ENCODE results near the gene TXNDC11. TPM values are rescaled to one million over a fixed set of nuclear protein-coding genes. Genes with fewer than 3 reads are reported as not detected.

The TXNDC11 gene
- total and polyA plus RNA-seq, 2 experiments from 2014 or later, result 24.5 to 25.9 TPM

GRCh38 chr16:11681556-11681955 is 61.1 kb downstream of the TXNDC11 start:
- Histone ChIP-seq H3K4me3 (no peak overlapping the region), H2AFZ (no peak overlapping the region), H3K9me3 (ENCODE audit: low read depth) (no peaks in the 10 kb centered on the region), H3K27me3 (replicated peaks; ENCODE audit: insufficient read depth) (no peaks in the 10 kb centered on the region), H3K4me2 (ENCODE audit: unreplicated experiment) (no peak overlapping the region), H3K79me2 (ENCODE audit: insufficient read depth) (peaks cover 28% of the 10 kb centered on the region), H3K9me2 (ENCODE audit: insufficient read depth) (no peaks in the 10 kb centered on the region), H4K20me1 (ENCODE audit: insufficient read depth) (peaks cover 11% of the 10 kb centered on the region; the same call in 1 of the 2 replicates), H3K27ac (no peak overlapping the region), H3K9ac (no peak overlapping the region), H3F3A (ENCODE audit: insufficient read depth) (peaks cover 44% of the 10 kb centered on the region), H3K4me1 (ENCODE audit: insufficient read depth) (peaks cover 26% of the 10 kb centered on the region), H3K36me3 (ENCODE audit: low read depth) (peaks cover 33% of the 10 kb centered on the region)
- no peak for DNase-seq
- in situ Hi-C loops (cut with MboI), result loop anchor here (25.0 kb wide), 1 partner anchor 719 kb away; no protein-coding TSS in a partner anchor
- WGBS, 2 experiments (ENCODE audit: low coverage in 1 of 2, low lambda C conversion rate in 2 of 2, missing lambda C conversion rate in 2 of 2), result 78% methylated on average over 2 of the region's 2 CpGs
- no peak for TF ChIP-seq EZH2 (IDR thresholded peaks at IDR 0.05; ENCODE audit: insufficient read depth, poor library complexity, severe bottlenecking)
- no peak for TF ChIP-seq EZH2phosphoT487 (IDR thresholded peaks at IDR 0.05; ENCODE audit: insufficient read depth, low read depth)

- no peak overlapping the region for H3K27ac ChIP-seq
- no peak overlapping the region for H3K9ac ChIP-seq
- no peak for TF ChIP-seq EZH2 (IDR thresholded peaks at IDR 0.05; ENCODE audit: insufficient read depth, poor library complexity, severe bottlenecking)
- peaks cover 39% of the 10 kb centered on the region for H3F3A ChIP-seq (ENCODE audit: insufficient read depth)
- WGBS, 2 experiments (ENCODE audit: low coverage in 1 of 2, low lambda C conversion rate in 2 of 2, missing lambda C conversion rate in 2 of 2), result 89 to 93% methylated on average over 12 of the region's 12 CpGs
- no peaks in the 10 kb centered on the region for H3K27me3 ChIP-seq (replicated peaks; ENCODE audit: insufficient read depth)
- H3K4me1 ChIP-seq (ENCODE audit: insufficient read depth), result peaks cover 15% of the 10 kb centered on the region
- no peak overlapping the region for H3K4me2 ChIP-seq (ENCODE audit: unreplicated experiment)
- no peak for DNase-seq
- no peaks in the 10 kb centered on the region for H3K9me2 ChIP-seq (ENCODE audit: insufficient read depth)
- H4K20me1 ChIP-seq (ENCODE audit: insufficient read depth), result peaks cover 11% of the 10 kb centered on the region; the same call in 1 of the 2 replicates
- H3K9me3 ChIP-seq (ENCODE audit: low read depth), result no peaks in the 10 kb centered on the region
- H3K4me3 ChIP-seq, result no peak overlapping the region
- H3K79me2 ChIP-seq (ENCODE audit: insufficient read depth), result peaks cover 28% of the 10 kb centered on the region
- H3K36me3 ChIP-seq (ENCODE audit: low read depth), result peaks cover 27% of the 10 kb centered on the region
- in situ Hi-C loops (cut with MboI), result loop anchor here (25.0 kb wide), 1 partner anchor 718 kb away; no protein-coding TSS in a partner anchor
- H2AFZ ChIP-seq, result no peak overlapping the region
Measured at GRCh38 chr16:11679941-11680911, 62.4 kb downstream of the TXNDC11 start.

GRCh38 chr16:11679250-11679649 is 63.4 kb downstream of the TXNDC11 start:
- Histone ChIP-seq H3K79me2 (ENCODE audit: insufficient read depth) (peaks cover 28% of the 10 kb centered on the region), H3K4me2 (ENCODE audit: unreplicated experiment) (no peak overlapping the region), H3K4me1 (ENCODE audit: insufficient read depth) (peaks cover 15% of the 10 kb centered on the region), H3K9me3 (ENCODE audit: low read depth) (no peaks in the 10 kb centered on the region), H3K27ac (no peak overlapping the region), H3K27me3 (replicated peaks; ENCODE audit: insufficient read depth) (no peaks in the 10 kb centered on the region), H3F3A (ENCODE audit: insufficient read depth) (peaks cover 33% of the 10 kb centered on the region), H2AFZ (no peak overlapping the region), H3K4me3 (no peak overlapping the region), H4K20me1 (ENCODE audit: insufficient read depth) (peaks cover 6% of the 10 kb centered on the region; the same call in 1 of the 2 replicates), H3K36me3 (ENCODE audit: low read depth) (peaks cover 17% of the 10 kb centered on the region), H3K9ac (no peak overlapping the region), H3K9me2 (ENCODE audit: insufficient read depth) (no peaks in the 10 kb centered on the region)
- no peak for TF ChIP-seq EZH2 (IDR thresholded peaks at IDR 0.05; ENCODE audit: insufficient read depth, poor library complexity, severe bottlenecking)
- no peak for TF ChIP-seq EZH2phosphoT487 (IDR thresholded peaks at IDR 0.05; ENCODE audit: insufficient read depth, low read depth)
- DNase-seq, result no peak
- in situ Hi-C loops (cut with MboI), result loop anchor here (25.0 kb wide), 1 partner anchor 717 kb away; no protein-coding TSS in a partner anchor
- 78 to 80% methylated on average over 13 of the region's 13 CpGs for WGBS, 2 experiments (ENCODE audit: low coverage in 1 of 2, low lambda C conversion rate in 2 of 2, missing lambda C conversion rate in 2 of 2)

GRCh38 chr16:11677959-11678881 is 64.4 kb downstream of the TXNDC11 start:
- Histone ChIP-seq H3K27ac (no peak overlapping the region), H3K4me2 (ENCODE audit: unreplicated experiment) (no peak overlapping the region), H3K9me2 (ENCODE audit: insufficient read depth) (no peaks in the 10 kb centered on the region), H3K27me3 (replicated peaks; ENCODE audit: insufficient read depth) (no peaks in the 10 kb centered on the region), H3K4me1 (ENCODE audit: insufficient read depth) (peaks cover 13% of the 10 kb centered on the region), H3F3A (ENCODE audit: insufficient read depth) (peaks cover 23% of the 10 kb centered on the region), H3K4me3 (no peak overlapping the region), H2AFZ (no peak overlapping the region), H3K79me2 (ENCODE audit: insufficient read depth) (peaks cover 28% of the 10 kb centered on the region), H3K9ac (no peak overlapping the region), H3K36me3 (ENCODE audit: low read depth) (peaks cover 8% of the 10 kb centered on the region), H4K20me1 (ENCODE audit: insufficient read depth) (peaks cover 5% of the 10 kb centered on the region; the same call in 1 of the 2 replicates), H3K9me3 (ENCODE audit: low read depth) (no peaks in the 10 kb centered on the region)
- 90 to 92% methylated on average over 18 of the region's 18 CpGs for WGBS, 2 experiments (ENCODE audit: low coverage in 1 of 2, low lambda C conversion rate in 2 of 2, missing lambda C conversion rate in 2 of 2)
- in situ Hi-C loops (cut with MboI), result loop anchor here (25.0 kb wide), 1 partner anchor 716 kb away; no protein-coding TSS in a partner anchor
- TF ChIP-seq EZH2phosphoT487 (IDR thresholded peaks at IDR 0.05; ENCODE audit: insufficient read depth, low read depth) (no peak), EZH2 (IDR thresholded peaks at IDR 0.05; ENCODE audit: insufficient read depth, poor library complexity, severe bottlenecking) (no peak)
- DNase-seq, result no peak

Data from GM23248 (cell line).